HG03064 (cell line): Measurements from ENCODE around the gene ZCRB1.

Experiments used
- ATAC-seq: cut with Tn5 transposase; IDR thresholded peaks from one replicate; pipeline ENCODE4 v1.9.1; 2021; ENCODE audit warnings: low read depth; ENCODE audit not compliant: unreplicated experiment

The ZCRB1 gene

GRCh38 chr12:42281844-42282243 is 44.0 kb downstream of the ZCRB1 start:
- no peak for ATAC-seq

DNA sequence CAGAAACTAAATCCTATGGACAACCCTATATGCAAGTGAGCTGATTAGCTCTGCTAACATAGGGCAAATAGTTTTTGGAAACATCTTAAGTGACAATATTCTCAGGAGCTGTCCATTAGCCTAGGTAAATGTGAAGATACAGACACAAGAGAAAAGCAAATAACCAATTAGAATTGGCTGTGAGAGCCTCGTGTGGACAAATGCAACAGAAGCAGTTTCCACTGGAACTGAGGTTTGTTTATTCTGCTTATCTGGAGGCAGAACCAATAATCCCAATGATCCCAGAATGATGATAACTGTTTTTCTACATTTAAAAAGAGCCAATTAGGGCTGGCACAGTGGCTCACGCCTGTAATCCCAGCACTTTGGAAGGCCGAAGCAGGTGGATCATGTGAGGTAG is 44.6 kb downstream of the ZCRB1 start:
- ATAC-seq: no peak

GRCh38 chr12:42278128-42278510 is 47.8 kb downstream of the ZCRB1 start:
- ATAC-seq: no peak

GRCh38 chr12:42277396-42278127 is 48.3 kb downstream of the ZCRB1 start:
- no peak for ATAC-seq

- no peak for ATAC-seq
Observed at GRCh38 chr12:42275499-42275898, 50.4 kb downstream of the ZCRB1 start.

DNA sequence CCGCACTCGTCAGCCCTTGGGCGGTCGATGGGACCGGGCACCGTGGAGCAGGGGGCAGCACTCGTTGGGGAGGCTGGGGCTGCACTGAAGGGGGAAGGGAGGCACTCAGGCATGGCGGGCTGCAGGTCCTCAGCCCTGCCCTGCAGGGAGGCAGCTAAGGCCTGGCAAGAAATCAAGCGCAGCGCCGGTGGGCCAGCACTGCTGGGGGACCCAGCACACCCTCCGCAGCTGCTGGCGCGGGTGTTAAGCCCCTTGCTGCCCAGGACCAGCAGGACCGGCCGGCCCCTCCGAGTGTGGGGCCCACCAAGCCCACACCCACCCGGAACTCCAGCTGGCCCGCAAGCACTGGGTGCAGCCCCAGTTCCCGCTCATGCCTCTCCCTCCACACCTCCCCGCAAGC is 52.2 kb downstream of the ZCRB1 start:
- ATAC-seq: no peak

GRCh38 chr12:42270596-42270995 is 55.3 kb downstream of the ZCRB1 start:
- no peak for ATAC-seq

GRCh38 chr12:42267413-42268190 is 58.3 kb downstream of the ZCRB1 start:
- no peak for ATAC-seq

DNA sequence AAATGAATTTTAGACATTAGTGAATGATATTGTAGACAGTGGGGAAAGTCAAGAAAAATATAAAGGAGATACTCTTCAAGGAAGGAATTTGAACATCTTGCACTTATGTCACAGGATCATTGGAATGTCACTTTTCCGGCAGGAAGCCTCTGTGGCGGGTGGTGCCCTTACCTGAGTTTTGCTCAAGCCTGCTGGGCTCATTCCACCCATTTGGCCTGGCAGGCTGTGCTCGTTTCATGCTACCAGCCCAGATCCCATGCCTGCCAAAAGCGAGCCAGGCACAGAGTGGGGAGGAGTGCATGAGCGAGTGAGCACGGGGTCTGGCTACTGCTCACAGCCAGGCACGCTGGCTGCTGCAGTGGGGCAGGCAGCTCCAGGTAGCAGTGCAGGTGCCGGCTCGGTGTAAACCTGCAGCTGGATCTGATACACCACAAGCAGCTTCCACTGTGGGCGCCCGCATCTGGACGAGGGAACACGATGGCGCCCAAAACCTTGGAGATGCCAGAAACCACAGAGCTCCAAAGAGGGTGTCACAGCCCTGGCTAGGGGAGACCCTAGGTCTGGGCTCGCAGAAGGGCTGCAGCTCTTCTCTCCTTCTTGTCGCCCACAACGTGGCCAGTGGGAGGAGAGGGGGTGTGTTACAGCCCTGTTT is 59.2 kb downstream of the ZCRB1 start:
- ATAC-seq: no peak

- ATAC-seq: no peak
Observed at GRCh38 chr12:42262271-42262670, 63.6 kb downstream of the ZCRB1 start.
